HG03045 (cell line): ENCODE data around the gene PGBD2.
"Not testable (repeated sequence)": the region's sequence is repeated elsewhere in the genome, so short reads cannot be mapped to it uniquely, and the experiment has no call there.

Source experiments
- ATAC-seq: cut with Tn5 transposase; IDR thresholded peaks from one replicate; pipeline ENCODE4 v1.9.1; 2021; ENCODE audit warnings: mild to moderate bottlenecking, moderate library complexity; ENCODE audit not compliant: unreplicated experiment

Gene PGBD2

GRCh38 chr1:248924696-248925532, 18.9 kb downstream of the PGBD2 start:
- ATAC-seq, result peak; percentile 81

GRCh38 chr1:248925859-248926258, 19.8 kb downstream of the PGBD2 start:
- not testable (repeated sequence) for ATAC-seq

DNA sequence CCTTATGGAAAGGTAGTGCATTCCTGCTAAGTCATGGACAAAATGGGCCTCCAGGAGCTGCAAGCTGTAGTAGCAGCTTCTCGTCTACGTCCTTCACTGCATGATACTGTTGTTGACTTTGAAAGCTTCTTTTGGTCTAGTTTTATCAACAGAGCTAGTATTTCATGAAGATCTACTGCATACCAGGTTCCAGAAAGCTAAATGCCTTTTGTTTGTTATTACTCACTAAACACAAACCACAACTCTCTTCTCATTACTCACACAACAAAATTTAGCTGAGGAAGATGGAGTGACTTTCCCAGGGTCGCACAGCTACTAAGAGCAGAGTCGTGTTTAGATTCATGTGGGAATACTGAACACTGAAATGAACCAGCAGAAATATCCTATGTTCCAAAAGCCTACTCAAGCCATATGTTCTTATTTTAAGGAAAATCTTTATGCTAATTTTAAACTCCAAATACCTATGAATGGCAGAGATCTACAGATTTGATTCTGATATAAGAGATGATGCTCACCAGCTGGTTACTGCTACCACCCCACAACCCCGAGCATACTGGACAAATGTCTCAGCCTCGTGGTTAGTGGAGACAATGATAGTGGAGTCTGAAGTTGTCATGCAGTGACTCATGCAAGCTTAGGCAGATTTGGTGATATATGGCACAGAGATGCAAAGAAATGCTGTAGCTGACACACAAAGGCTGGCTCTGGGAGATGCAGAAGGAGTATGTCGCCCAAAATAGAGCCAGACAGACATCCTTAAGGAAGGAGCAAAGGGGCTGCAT, 20.6 kb downstream of the PGBD2 start:
- no peak for ATAC-seq

DNA sequence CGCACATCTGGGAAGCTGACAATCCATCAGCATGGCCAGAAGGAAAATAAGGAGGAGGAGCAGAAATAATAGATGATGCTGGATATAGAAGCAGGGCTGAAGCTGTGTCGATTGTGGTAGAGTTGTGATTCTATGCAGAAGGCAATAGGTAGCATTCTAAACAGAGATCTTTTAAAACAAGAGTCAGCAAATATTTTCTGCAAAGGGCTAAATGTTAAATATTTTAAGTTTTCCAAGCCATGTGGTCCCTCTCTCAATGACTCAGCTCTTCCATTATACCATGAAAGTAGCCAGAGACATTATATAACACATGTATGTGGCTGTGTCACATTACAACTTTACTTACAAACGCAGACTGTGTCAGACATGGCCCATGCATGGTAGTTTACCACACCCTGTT, 21.2 kb downstream of the PGBD2 start:
- not testable (repeated sequence) for ATAC-seq

DNA sequence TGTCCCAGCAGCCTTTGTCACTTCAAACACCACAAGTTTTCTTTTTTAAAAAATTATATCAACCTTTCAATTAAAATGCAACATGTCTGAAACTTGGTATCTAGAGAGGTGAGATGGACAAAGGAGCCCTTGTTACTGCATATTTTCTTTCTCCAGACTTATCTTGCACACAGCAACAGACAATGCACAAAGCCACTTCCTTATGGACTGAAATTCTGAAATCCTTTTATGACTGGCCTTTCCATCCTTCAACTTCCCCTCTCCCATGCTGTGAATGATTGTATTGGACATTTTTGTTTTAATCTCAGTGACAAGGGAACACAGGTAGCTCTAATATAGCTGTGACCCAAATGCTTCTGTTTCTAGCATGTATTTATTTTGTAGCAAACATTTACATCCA, 22.1 kb downstream of the PGBD2 start:
- ATAC-seq, result not testable (repeated sequence)

GRCh38 chr1:248930037-248930436, 24.0 kb downstream of the PGBD2 start:
- ATAC-seq, result not testable (repeated sequence)

DNA sequence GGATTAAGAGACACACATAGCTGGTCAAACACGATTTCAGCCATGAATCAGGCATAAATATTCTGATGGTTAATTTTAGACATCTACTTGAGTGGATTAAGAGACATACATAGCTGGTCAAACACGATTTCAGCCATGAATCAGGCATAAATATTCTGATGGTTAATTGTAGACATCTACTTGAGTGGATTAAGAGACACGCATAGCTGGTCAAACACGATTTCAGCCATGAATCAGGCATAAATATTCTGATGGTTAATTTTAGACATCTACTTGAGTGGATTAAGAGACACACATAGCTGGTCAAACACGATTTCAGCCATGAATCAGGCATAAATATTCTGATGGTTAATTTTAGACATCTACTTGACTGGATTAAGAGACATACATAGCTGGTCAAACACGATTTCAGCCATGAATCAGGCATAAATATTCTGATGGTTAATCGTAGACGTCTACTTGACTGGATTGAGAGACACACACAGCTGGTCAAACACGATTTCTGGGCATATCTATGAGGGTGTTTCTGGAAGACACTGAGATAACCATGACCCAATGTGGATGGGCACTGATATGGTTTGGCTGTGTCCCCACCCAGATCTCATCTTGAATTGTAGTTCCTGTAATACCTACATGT, 32.3 kb downstream of the PGBD2 start:
- ATAC-seq, result not testable (repeated sequence)

- ATAC-seq, result not testable (repeated sequence)
Observed at GRCh38 chr1:248944134-248944999, 38.3 kb downstream of the PGBD2 start.

DNA sequence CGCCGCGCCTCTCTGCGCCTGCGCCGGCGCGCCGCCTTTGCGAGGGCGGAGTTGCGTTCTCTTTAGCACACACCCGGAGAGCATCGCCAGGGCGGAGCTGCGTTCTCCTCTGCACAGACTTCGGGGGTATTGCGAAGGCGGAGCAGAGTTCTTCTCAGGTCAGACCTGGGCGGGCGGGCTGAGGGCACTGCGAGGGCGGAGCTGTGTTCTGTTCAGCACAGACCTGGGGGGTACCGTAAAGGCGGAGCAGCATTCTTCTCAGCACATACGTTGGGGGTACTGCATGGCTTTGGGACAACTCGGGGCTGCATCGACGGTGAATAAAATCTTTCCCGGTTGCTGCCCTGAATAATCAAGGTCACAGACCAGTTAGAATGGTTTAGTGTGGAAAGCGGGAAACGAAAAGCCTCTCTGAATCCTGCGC, 39.0 kb downstream of the PGBD2 start:
- not testable (repeated sequence) for ATAC-seq

DNA sequence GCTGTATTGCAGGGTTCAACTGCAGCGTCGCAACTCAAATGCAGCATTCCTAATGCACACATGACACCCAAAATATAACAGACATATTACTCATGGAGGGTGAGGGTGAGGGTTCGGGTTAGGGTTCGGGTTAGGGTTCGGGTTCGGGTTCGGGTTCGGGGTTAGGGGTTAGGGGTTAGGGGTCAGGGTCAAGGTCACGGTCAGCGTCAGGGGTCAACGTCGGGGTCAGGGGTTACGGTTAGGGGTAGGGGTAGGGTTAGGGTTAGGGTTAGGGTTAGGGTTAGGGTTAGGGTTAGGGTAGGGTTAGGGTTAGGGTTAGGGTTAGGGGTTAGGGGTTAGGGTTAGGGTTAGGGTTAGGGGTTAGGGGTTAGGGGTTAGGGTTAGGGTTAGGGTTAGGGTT, 39.4 kb downstream of the PGBD2 start:
- not testable (repeated sequence) for ATAC-seq

GRCh38 chr1:248945856-248946416, 39.9 kb downstream of the PGBD2 start:
- not testable (repeated sequence) for ATAC-seq
